Endothelial cell of umbilical vein (primary cell): ENCODE results near the gene DCC. TPM values are rescaled to one million over a fixed set of nuclear protein-coding genes. Genes with fewer than 3 reads are reported as not detected.

ENCODE experiments used
- BruUV-seq: library from RNA; stranded (reverse); fragments of 400-500 nt; replicated peaks from 2 replicates; lab custom pipeline; 2021; lab: Mats Ljungman, UMichigan
- CTCF ChIA-PET: fragments of 300-600, 350-600 bp; sonication (Branson Sonifier 250); formaldehyde crosslinking; loops from one replicate; lab custom pipeline; 2021; ENCODE audit warnings: antibody characterized with exemption, inconsistent platforms; lab: Charles Lee
- POLR2A ChIA-PET: fragments of 300-600, 350-600 bp; sonication (Branson Sonifier 250); formaldehyde crosslinking; loops from one replicate; lab custom pipeline; 2021; ENCODE audit warnings: antibody characterized with exemption, inconsistent platforms; lab: Charles Lee
- DNase-seq: peaks from one replicate; pipeline ENCODE4 v3.0.0-alpha.2; 2011; ENCODE audit warnings: low read depth, low spot score
- FAIRE-seq: peaks from 2 replicates; lab custom pipeline; 2011; peaks lifted over from hg19 to GRCh38; lab: Jason Lieb, UNC
- H2AFZ ChIP-seq: 2 replicates; pipeline ENCODE4 v1.6.0; 2012; ENCODE audit warnings: low read depth, low read length, control low read depth, inconsistent platforms
- H3K27ac ChIP-seq: 2 replicates; pipeline ENCODE4 v1.5.1; 2011; ENCODE audit warnings: low read depth, mild to moderate bottlenecking, control low read depth, low read length, moderate library complexity; ENCODE audit not compliant: insufficient read depth
- H3K27me3 ChIP-seq, 2 experiments: 2 replicates each; pipeline versions ENCODE4 v1.6.0 to v1.6.1; 2011; ENCODE audit warnings: low read length in 2 of 2, mixed read lengths in 1 of 2; ENCODE audit not compliant: control insufficient read depth in 2 of 2, insufficient read depth in 2 of 2
- H3K36me3 ChIP-seq, 2 experiments: 2 replicates in 1 of 2; 3 replicates in 1 of 2; pipeline ENCODE4 v1.5.1; 2011; ENCODE audit warnings: low read length in 2 of 2, mild to moderate bottlenecking in 1 of 2, moderate library complexity in 1 of 2; ENCODE audit not compliant: control insufficient read depth in 2 of 2, insufficient read depth in 2 of 2; ENCODE audit errors: extremely low read depth in 1 of 2
- H3K4me1 ChIP-seq: 3 replicates; pipeline ENCODE4 v1.5.1; 2011; ENCODE audit warnings: mild to moderate bottlenecking, low read length; ENCODE audit not compliant: control insufficient read depth, insufficient read depth; ENCODE audit errors: extremely low read depth
- H3K4me2 ChIP-seq: 2 replicates; pipeline ENCODE4 v1.6.1; 2011; ENCODE audit warnings: low read length, control low read depth, mixed read lengths; ENCODE audit not compliant: insufficient read depth
- H3K4me3 ChIP-seq, 3 experiments: fragments of 200-600 bp in 1 of 3; sonication (generic), shearing (Covaris generic) in 1 of 3; replicated peaks in 1 of 3; 2 replicates each; pipeline ENCODE4 v1.5.1; 2011 to 2016; ENCODE audit warnings: control low read depth in 3 of 3, low read length in 3 of 3, mild to moderate bottlenecking in 2 of 3, inconsistent platforms in 1 of 3, low read depth in 1 of 3, moderate library complexity in 1 of 3; ENCODE audit not compliant: insufficient read depth in 1 of 3
- H3K79me2 ChIP-seq: 2 replicates; pipeline ENCODE4 v1.6.0; 2012; ENCODE audit warnings: low read length, inconsistent platforms; ENCODE audit not compliant: control insufficient read depth, insufficient read depth
- H3K9ac ChIP-seq: replicated peaks from 2 replicates; pipeline ENCODE3; 2011; ENCODE audit warnings: low read length, control low read depth; ENCODE audit not compliant: insufficient read depth; ENCODE audit errors: extremely low read depth
- H3K9me1 ChIP-seq: replicated peaks from 3 replicates; pipeline ENCODE4 v1.6.0; 2011; ENCODE audit warnings: mild to moderate bottlenecking, low read length; ENCODE audit not compliant: control insufficient read depth, insufficient read depth; ENCODE audit errors: extremely low read depth
- H3K9me3 ChIP-seq: replicated peaks from 2 replicates; pipeline ENCODE4 v1.5.1; 2012; ENCODE audit warnings: low read length, inconsistent platforms; ENCODE audit not compliant: control insufficient read depth, insufficient read depth
- H4K20me1 ChIP-seq: replicated peaks from 2 replicates; pipeline ENCODE3; 2011; ENCODE audit warnings: mild to moderate bottlenecking, low read length; ENCODE audit not compliant: control insufficient read depth, insufficient read depth; ENCODE audit errors: extremely low read depth
- EZH2 ChIP-seq: IDR thresholded peaks from 2 replicates; pipeline ENCODE4 v1.6.1; 2012; ENCODE audit warnings: borderline replicate concordance, low read depth, mild to moderate bottlenecking, moderate library complexity, low read length, inconsistent platforms; ENCODE audit not compliant: severe bottlenecking
- FOS ChIP-seq: IDR thresholded peaks from 2 replicates; pipeline ENCODE4 v1.6.1; 2011; ENCODE audit warnings: mild to moderate bottlenecking, low read length, moderate library complexity, borderline replicate concordance; ENCODE audit not compliant: insufficient read depth
- GATA2 ChIP-seq: IDR thresholded peaks from 2 replicates; pipeline ENCODE4 v1.7.0; 2011; ENCODE audit warnings: low read depth, mild to moderate bottlenecking, moderate library complexity, mixed read lengths, low read length; ENCODE audit not compliant: insufficient read length, insufficient read depth
- JUN ChIP-seq: IDR thresholded peaks from 2 replicates; pipeline ENCODE4 v1.6.1; 2011; ENCODE audit warnings: borderline replicate concordance, low read depth; ENCODE audit not compliant: insufficient read length, insufficient read depth
- MYC ChIP-seq: IDR thresholded peaks from one replicate; pipeline ENCODE4 v1.6.1; 2011; ENCODE audit warnings: mild to moderate bottlenecking, low read depth, low read length
- POLR2A ChIP-seq: IDR thresholded peaks from 2 replicates; pipeline ENCODE4 v1.6.1; 2012; ENCODE audit warnings: low read depth, mild to moderate bottlenecking, control low read depth, low read length
- POLR2AphosphoS5 ChIP-seq: IDR thresholded peaks from 2 replicates; pipeline ENCODE4 v1.6.1; 2012; ENCODE audit warnings: low read depth, mild to moderate bottlenecking, control low read depth, low read length, moderate library complexity; ENCODE audit not compliant: insufficient read depth
- dilution Hi-C: fragments of 300-500 bp; cut with MboI; formaldehyde crosslinking; loops from one replicate; pipeline ENCODE4 v1.15.0; 2019; ENCODE audit warnings: low sequenced_read_pairs; ENCODE audit not compliant: extremely low pct_ligation_motif_present
- intact Hi-C: fragments of 100-400 bp; cut with micrococcal nuclease; formaldehyde crosslinking; loops from one replicate; pipeline ENCODE4 v1.10.0; 2022
- polyA plus RNA-seq, 4 experiments: library from polyadenylated mRNA; depleted of rRNA in 3 of 4; stranded (reverse) in 3 of 4; unstranded in 1 of 4; fragments of >200 nt; gene quantifications; 2 replicates each; pipeline versions ENCODE4 v1.2.1 to v1.2.3, GENCODE V29; 2011 to 2012; ENCODE audit warnings: missing spikeins in 1 of 4
- total RNA-seq: library from RNA; stranded (reverse); gene quantifications from 2 replicates; pipeline ENCODE4 v1.2.3, GENCODE V29; 2021
- TF ChIP-seq, protein P1 (sequence below): IDR thresholded peaks from 2 replicates; pipeline ENCODE4 v1.6.1; 2011; ENCODE audit not compliant: insufficient read depth, insufficient read length
- TF ChIP-seq, protein P2 (sequence below), 2 donors: IDR thresholded peaks; 1 replicate in 1 of 2; 2 replicates in 1 of 2; pipeline ENCODE4 v1.5.1; 2011; ENCODE audit warnings: low read length in 2 of 2, mild to moderate bottlenecking in 2 of 2, moderate library complexity in 2 of 2, control low read depth in 1 of 2, inconsistent platforms in 1 of 2, low read depth in 1 of 2; ENCODE audit not compliant: insufficient read depth in 1 of 2; ENCODE audit errors: extremely low read depth in 1 of 2

DCC gene
- total and polyA plus RNA-seq, 2 donors (not counting 3 experiments of a cell fraction or from before 2014, with no cell fraction given): not detected

DNA sequence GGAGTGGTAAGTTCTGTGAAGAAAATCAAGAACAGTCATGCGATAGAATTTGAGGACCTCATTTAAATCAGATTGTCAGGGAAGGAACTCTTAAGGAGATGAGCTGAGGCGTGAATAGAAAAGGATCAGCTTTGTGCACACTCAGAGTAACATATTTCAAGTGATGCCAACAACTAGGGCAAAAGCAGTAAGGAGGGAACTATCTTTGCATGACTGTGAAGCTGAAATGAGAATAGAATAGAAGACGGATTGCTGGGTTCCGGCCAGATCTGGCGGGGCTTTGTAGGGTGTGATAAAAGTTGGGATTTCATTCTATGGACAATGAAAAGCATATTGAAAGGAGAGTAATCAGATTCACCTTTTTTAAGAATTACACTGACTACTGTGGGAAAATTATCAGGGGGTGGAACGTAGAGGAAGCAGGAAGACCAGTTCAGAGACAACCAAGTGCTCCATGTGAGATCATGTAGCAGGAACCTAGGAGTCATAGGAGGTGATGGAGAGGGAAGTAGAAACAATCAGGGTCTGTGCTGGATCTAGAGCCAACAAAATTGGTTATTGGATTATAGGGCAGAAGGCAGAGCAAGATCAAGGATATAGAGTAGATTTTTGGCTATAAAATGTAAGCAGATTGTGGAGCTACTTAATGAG is 884.3 kb downstream of the DCC start:
- CTCF ChIA-PET: no interaction called here

More for the DNA sequence above, 884.3 kb downstream of the DCC start:
- Histone ChIP-seq H3K4me3 (no peak overlapping the region), H3K27me3 (no peaks in the 10 kb centered on the region), H3K9me1 (no peaks in the 10 kb centered on the region), H3K79me2 (no peaks in the 10 kb centered on the region), H3K4me2 (no peak overlapping the region), H3K36me3 (no peaks in the 10 kb centered on the region), H3K27ac (no peak overlapping the region), H3K9me3 (peaks cover 6% of the 10 kb centered on the region), H3K9ac (no peak overlapping the region), H2AFZ (no peak overlapping the region), H4K20me1 (no peaks in the 10 kb centered on the region), H3K4me1 (no peaks in the 10 kb centered on the region)
- no TSS peak for BruUV-seq
- dilution Hi-C loops: no loop called here
- POLR2A ChIA-PET: no interaction called here
- no peak for FAIRE-seq
- intact Hi-C loops: no loop called here
- DNase-seq: no peak
- TF ChIP-seq JUN (no peak), EZH2 (no peak), FOS (no peak), GATA2 (no peak), MYC (no peak), POLR2A (no peak), POLR2AphosphoS5 (no peak)
- TF ChIP-seq, protein P1, sequence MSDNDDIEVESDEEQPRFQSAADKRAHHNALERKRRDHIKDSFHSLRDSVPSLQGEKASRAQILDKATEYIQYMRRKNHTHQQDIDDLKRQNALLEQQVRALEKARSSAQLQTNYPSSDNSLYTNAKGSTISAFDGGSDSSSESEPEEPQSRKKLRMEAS: no peak
- TF ChIP-seq, protein P2, sequence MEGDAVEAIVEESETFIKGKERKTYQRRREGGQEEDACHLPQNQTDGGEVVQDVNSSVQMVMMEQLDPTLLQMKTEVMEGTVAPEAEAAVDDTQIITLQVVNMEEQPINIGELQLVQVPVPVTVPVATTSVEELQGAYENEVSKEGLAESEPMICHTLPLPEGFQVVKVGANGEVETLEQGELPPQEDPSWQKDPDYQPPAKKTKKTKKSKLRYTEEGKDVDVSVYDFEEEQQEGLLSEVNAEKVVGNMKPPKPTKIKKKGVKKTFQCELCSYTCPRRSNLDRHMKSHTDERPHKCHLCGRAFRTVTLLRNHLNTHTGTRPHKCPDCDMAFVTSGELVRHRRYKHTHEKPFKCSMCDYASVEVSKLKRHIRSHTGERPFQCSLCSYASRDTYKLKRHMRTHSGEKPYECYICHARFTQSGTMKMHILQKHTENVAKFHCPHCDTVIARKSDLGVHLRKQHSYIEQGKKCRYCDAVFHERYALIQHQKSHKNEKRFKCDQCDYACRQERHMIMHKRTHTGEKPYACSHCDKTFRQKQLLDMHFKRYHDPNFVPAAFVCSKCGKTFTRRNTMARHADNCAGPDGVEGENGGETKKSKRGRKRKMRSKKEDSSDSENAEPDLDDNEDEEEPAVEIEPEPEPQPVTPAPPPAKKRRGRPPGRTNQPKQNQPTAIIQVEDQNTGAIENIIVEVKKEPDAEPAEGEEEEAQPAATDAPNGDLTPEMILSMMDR (IDR thresholded peaks at IDR 0.05; ENCODE audit: extremely low read depth in 1 of 2, insufficient read depth in 1 of 2, low read depth in 1 of 2, low read length in 2 of 2): no peak
